Measurements from ENCODE around the gene ZNF543. TPM values are rescaled to one million over a fixed set of nuclear protein-coding genes. Genes with fewer than 3 reads are reported as not detected.

The ZNF543 gene
- total RNA-seq, 1 donor from 2014 or later: 5.3 TPM

DNA sequence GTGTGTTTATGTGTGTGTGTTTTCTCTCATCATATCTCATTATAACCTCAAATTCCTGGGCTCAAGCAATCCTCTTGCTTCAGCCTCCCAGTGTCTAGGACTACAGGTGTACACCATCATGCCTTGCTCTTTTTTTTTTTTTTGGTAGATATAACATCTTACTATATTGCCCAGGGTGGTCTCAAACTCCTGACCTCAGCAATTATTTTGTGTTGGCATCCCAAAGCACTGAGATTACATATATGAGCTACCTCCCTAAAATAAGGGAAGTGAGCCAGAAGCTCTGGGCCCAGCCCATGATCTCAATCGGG is 448 bp upstream of the ZNF543 start:
- TF ChIP-seq, protein P1, sequence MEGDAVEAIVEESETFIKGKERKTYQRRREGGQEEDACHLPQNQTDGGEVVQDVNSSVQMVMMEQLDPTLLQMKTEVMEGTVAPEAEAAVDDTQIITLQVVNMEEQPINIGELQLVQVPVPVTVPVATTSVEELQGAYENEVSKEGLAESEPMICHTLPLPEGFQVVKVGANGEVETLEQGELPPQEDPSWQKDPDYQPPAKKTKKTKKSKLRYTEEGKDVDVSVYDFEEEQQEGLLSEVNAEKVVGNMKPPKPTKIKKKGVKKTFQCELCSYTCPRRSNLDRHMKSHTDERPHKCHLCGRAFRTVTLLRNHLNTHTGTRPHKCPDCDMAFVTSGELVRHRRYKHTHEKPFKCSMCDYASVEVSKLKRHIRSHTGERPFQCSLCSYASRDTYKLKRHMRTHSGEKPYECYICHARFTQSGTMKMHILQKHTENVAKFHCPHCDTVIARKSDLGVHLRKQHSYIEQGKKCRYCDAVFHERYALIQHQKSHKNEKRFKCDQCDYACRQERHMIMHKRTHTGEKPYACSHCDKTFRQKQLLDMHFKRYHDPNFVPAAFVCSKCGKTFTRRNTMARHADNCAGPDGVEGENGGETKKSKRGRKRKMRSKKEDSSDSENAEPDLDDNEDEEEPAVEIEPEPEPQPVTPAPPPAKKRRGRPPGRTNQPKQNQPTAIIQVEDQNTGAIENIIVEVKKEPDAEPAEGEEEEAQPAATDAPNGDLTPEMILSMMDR (IDR thresholded peaks at IDR 0.05): no peak
- H3K36me3 Mint-ChIP-seq (ENCODE audit: low read depth): peaks cover 6% of the 10 kb centered on the region
- DNase-seq (ENCODE audit: low spot score): no peak
- peak overlapping the region; percentile 98 for H3K27ac Mint-ChIP-seq (ENCODE audit: unreplicated experiment)
- peaks cover 30% of the 10 kb centered on the region for H3K4me1 Mint-ChIP-seq (ENCODE audit: low read depth)
- H3K9me3 Mint-ChIP-seq (ENCODE audit: low read depth): peaks cover 6% of the 10 kb centered on the region
- H3K4me3 Mint-ChIP-seq (ENCODE audit: unreplicated experiment): peak overlapping the region; percentile 95
- H3K27me3 Mint-ChIP-seq (ENCODE audit: low read depth): peaks cover 11% of the 10 kb centered on the region

DNA sequence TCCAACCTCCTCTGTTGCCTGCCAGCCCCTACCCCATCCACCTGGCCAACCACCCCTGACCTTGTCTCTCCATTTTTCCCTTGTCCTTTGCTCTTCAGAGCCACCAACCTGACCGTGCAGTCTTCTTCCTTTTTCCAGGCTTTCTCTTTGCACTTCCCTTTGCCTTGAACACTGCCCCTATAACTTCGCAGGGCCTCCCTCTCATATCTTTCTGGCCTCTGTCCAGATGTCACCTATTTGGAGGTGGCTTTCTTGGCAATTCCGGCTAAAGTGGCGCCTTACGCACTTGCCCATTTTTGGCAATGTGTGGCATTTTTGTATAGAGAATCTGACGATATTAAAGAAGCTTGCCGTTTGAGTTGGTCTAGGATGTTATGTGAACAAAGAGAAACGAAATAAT is 844 bp downstream of the ZNF543 start:
- DNase-seq (ENCODE audit: low spot score): no peak

DNA sequence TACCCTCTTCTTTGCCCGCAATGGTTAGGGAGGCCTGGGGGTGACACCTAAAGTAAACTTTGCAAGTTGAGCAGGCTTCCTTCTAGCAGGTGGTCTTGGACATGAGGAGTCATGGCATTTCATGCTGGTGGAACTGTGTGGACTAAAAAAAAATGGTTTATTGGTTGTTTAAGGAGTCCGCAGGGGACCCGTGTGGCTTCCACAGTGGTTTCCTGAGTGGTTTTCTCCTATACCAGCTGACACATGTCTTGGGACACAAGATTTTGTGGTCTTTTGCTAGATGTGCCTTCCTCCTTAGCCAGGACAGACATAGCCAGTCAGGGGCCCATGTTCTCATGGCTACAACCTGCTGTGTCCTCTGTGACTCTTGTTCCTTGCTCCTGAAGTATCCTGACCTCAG is 1.5 kb downstream of the ZNF543 start:
- peaks cover 18% of the 10 kb centered on the region for H3K36me3 Mint-ChIP-seq (ENCODE audit: low read depth)
- TF ChIP-seq, protein P1 (IDR thresholded peaks at IDR 0.05): no peak
- DNase-seq (ENCODE audit: low spot score): no peak
- no peaks in the 10 kb centered on the region for H3K9me3 Mint-ChIP-seq (ENCODE audit: low read depth)
- peak overlapping the region; percentile 98 for H3K27ac Mint-ChIP-seq (ENCODE audit: unreplicated experiment)
- peak overlapping the region; percentile 95 for H3K4me3 Mint-ChIP-seq (ENCODE audit: unreplicated experiment)
- peaks cover 30% of the 10 kb centered on the region for H3K4me1 Mint-ChIP-seq (ENCODE audit: low read depth)
- H3K27me3 Mint-ChIP-seq (ENCODE audit: low read depth): peaks cover under 1% of the 10 kb centered on the region

More for the DNA sequence above, 844 bp downstream of the ZNF543 start:
- H3K27ac Mint-ChIP-seq (ENCODE audit: unreplicated experiment): peak overlapping the region; percentile 98
- peak overlapping the region; percentile 95 for H3K4me3 Mint-ChIP-seq (ENCODE audit: unreplicated experiment)
- H3K9me3 Mint-ChIP-seq (ENCODE audit: low read depth): no peaks in the 10 kb centered on the region
- H3K4me1 Mint-ChIP-seq (ENCODE audit: low read depth): peaks cover 30% of the 10 kb centered on the region
- H3K27me3 Mint-ChIP-seq (ENCODE audit: low read depth): peaks cover 2% of the 10 kb centered on the region
- peaks cover 13% of the 10 kb centered on the region for H3K36me3 Mint-ChIP-seq (ENCODE audit: low read depth)
- TF ChIP-seq, protein P1 (IDR thresholded peaks at IDR 0.05): no peak

DNA sequence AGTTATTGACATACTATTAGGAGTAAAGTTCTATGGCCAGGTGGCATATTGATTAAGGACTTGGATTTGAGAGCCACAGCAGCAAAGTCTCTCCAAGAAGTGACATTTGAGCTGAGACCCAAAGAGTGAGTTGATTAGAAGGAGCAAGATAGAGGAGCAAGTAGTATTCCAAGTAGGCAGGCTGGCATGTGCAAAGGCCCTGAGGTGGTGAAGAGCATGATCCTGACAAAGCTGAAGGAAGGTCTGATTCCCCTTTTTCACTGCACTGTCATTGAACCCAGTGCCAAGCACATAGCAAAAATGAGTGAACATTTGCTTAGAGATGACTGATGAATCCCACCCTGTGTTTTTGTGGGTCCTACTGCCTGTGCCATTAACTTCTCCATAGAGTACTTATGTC is 4.7 kb downstream of the ZNF543 start:
- Mint-ChIP-seq H3K27me3 (ENCODE audit: low read depth) (no peaks in the 10 kb centered on the region), H3K4me3 (ENCODE audit: unreplicated experiment) (no peak overlapping the region), H3K9me3 (ENCODE audit: low read depth) (peaks cover 7% of the 10 kb centered on the region), H3K4me1 (ENCODE audit: low read depth) (peaks cover 25% of the 10 kb centered on the region), H3K36me3 (ENCODE audit: low read depth) (peaks cover 44% of the 10 kb centered on the region), H3K27ac (ENCODE audit: unreplicated experiment) (no peak overlapping the region)
- TF ChIP-seq, protein P1 (IDR thresholded peaks at IDR 0.05): no peak
- no peak for DNase-seq (ENCODE audit: low spot score)

DNA sequence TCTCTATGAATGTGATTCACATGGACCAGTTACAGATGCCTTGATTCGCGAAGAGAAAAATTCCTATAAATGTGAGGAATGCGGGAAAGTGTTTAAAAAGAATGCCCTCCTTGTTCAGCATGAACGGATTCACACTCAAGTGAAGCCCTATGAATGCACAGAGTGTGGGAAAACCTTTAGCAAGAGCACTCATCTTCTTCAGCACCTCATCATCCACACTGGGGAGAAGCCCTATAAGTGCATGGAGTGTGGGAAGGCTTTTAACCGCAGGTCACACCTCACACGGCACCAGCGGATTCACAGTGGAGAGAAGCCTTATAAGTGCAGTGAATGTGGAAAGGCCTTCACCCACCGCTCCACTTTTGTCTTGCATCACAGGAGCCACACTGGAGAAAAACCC is 7.7 kb downstream of the ZNF543 start:
- Mint-ChIP-seq H3K4me1 (ENCODE audit: low read depth) (no peaks in the 10 kb centered on the region), H3K36me3 (ENCODE audit: low read depth) (peaks cover 47% of the 10 kb centered on the region), H3K9me3 (ENCODE audit: low read depth) (peaks cover 7% of the 10 kb centered on the region), H3K27me3 (ENCODE audit: low read depth) (no peaks in the 10 kb centered on the region), H3K4me3 (ENCODE audit: unreplicated experiment) (no peak overlapping the region), H3K27ac (ENCODE audit: unreplicated experiment) (no peak overlapping the region)
- DNase-seq (ENCODE audit: low spot score): no peak
- TF ChIP-seq, protein P1 (IDR thresholded peaks at IDR 0.05): no peak
